Hematopoietic multipotent progenitor cell treated with erythropoietin and hydrocortisone succinate and interleukin-3 and kit ligand, for 4 days (in vitro differentiated cells): ENCODE measurements around the gene TMEM209.
"Not testable (repeated sequence)": the region's sequence is repeated elsewhere in the genome, so short reads cannot be mapped to it uniquely, and the experiment has no call there.

Experiments
- DNase-seq: peaks from one replicate; pipeline ENCODE4 v3.0.0-alpha.2; 2015

The TMEM209 gene

DNA sequence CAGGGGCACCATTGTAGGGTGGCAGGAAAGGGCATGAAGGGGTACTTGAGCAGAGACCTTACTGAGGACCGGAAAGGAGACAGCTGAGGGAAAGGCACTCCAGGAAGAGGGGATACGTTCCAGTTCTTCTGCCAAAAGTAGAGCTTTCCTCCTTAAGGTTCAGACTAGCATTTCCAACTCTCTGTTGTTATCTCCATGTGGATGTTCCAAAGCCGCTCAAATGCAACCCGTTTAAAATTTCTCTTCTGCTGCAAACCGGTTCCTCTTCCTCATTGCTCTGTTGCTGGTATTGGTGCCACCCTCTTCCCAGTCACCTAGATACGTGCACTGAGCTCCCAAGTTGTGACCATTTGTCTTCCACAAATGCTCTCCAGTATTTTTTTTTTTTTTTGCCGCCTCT lies 47.5 kb downstream of the TMEM209 start:
- no peak for DNase-seq

DNA sequence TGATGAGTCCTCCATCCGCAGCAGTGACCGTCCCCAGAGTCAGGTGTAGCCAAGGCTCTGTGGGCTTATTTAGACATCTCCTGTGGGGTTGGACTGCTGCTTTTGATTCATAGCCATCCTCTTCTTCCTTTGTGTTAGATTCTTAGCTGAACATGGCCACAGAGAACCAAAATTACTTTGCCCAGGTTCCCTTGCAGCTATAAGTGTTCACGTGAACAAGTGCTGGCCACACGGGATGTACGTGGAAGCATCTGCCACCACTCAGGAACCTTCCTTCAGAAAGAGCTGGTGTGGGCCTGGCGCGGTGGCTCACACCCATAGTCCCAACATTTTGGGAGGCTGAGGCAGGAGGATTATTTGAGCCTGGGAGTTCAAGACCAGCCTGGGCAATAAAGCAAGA lies 49.1 kb downstream of the TMEM209 start:
- no peak for DNase-seq

DNA sequence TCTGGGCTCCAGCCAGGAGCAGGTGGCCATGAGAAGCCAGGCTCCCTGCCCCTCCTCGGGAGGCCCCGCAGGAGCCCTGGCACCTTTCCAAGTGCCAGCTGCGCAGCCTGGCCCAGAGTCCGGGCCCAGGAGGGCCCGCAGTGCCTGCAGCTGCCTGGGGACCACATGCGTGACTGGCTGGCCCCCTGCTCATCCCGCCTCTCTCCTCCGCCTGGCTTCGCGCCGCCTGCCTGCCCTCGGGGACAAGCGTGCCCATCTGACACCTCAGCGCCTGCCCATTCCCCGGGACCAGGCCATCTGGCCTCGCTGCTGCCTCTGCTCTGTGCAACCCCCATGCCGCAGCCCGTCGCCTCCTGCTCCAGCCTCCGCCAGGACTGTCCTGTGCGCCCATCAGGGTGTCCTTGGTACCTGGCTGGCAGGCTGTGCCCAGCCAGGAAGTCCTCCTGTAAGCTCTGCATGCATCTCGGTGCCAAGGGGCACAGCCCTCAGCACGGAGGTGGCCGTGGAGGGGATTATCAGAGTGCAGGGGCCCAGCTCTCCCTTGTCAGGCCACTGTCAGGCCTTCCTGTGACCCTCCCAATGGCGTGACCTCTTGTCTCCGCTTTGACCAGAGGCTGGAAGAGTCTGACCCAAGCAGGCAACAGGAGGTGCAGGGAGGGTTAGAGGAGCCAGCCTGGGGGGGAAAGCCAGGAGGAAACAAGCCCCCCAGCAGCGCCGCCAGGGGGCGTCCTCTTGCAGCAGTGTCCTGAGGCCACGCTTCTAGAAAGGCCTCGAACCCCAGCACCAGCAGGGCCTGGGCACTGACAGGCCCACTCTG lies 50.5 kb downstream of the TMEM209 start:
- DNase-seq: no peak

DNA sequence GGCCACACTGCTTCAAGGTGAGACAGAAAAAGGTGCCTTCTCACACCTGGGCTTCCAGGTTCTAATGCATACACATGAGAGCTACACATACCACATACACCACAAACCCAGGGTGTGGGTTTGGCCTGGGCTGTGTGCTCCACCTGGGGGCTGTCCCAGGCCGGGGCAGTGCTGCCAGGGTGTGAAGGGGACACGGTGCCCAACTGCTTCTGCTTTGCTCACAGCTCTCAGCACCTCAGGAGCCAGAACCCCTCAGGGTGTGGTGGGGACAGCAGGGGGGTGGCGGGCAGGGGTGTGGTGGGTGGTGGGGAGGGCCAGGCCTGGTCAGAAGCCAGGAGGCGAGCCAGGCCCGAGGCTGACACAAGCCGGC lies 51.1 kb downstream of the TMEM209 start:
- no peak for DNase-seq

DNA sequence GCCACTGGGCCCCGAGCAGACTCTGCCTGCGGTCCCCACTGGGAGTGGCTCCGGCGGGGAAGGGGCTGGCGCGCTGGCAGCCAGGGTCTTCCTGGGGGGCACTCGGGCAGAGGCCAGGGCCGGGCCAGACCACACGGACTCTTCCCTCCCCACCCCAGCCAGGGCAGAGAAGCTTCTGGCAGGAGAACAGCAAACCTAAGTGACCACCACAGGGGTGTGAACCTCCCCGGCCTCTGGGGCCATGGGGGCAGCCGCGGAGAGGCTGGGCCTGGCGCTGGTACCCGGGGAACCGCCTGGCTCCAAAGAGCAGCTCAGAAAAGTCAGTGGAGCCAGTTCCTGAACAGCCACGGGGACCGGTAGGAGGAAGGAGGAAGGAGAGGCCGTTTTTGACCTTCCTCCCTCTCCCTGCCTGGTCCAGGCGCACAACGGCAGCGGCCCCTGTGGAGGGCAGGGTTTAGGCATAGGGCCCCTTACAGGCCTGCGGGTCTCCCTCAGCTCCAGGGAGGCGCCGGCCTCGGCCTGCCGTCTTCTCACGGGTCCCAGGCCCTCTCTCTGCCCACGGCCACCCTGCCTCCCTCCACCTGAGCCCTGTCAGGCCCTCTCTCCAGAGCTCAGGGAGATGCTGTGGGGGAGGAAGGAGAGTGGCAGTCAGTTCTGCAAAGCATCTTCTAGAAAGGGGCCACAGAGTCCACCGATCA lies 51.8 kb downstream of the TMEM209 start:
- no peak for DNase-seq

DNA sequence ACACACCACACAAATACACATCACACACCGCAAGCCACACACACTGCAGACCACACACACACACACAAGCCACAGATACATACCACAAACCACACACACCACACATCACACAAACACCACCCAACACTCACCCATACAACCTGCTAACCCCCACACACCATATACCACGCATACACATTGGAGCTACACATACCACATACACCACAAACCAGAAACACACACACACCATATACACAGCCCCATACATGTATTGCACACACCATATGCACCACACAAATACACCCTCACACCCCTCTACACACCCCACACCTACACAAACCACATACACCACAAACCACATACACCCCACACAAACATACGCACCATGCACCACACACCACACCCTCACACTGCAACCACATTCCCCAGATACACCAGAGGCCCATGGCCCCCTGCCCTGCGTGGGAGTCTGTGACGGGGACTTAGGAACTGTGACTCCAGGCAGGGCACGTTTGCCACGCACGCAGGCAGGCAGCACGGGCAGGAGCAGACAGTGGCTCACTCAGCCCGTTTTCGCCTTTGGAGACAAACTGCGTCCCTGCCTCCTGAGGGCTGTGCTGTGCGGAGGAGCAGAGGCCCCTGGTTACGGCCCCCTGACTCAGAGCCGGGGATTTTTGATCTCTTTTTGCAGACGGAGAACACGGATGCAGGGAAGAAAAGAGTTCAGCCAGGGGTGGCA lies 52.6 kb downstream of the TMEM209 start:
- peak; percentile 53 for DNase-seq

DNA sequence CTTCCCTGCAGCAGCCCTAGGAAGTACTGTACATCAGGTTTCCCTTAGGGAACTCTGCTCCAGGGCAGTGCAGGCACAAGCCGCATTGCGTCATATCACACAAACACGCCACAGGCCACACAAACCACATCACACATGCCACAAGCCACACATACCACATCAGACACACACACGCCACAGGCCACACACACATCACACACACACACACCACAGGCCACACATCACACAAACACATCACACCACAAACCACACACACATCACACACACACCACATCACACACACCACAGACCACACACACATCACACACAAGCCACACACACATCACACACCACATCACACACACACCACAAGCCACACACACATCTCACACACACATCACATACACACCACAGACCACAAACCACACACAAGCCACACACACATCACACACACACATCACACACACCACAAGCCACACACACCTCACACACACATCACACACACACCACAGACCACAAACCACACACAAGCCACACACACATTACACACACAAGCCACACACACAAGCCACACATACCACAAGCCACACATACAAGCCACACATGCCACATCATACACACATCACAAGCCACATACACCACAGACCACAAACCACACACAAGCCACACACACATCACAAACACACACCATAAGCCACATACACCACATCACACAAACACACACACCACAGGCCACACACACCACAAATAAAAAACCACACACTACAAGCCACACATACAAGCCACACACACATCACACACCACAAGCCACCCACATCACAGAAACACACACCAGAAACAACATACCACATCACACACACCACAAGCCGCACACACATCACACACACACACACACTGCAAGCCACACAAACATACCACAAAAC lies 53.4 kb downstream of the TMEM209 start:
- peak; percentile 44 for DNase-seq

DNA sequence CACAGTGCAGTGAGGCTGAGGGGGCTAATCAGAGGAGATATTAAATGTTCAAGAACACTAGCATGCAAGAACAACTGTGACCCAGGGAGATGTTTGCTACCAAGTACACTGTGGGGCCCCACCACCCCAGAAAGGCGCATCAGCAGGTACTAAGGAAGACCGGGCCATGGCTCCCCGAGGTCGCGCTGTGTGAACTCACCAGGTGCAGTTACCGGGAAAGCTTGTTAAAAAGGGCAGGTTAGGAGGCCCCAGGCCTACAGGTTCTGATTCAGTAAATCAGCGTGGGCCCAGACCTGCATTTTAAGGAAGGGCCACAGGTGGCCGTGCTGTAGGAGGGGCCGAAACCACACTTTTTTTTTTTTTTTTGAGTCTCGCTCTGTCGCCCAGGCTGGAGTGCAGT lies 54.6 kb downstream of the TMEM209 start:
- no peak for DNase-seq

DNA sequence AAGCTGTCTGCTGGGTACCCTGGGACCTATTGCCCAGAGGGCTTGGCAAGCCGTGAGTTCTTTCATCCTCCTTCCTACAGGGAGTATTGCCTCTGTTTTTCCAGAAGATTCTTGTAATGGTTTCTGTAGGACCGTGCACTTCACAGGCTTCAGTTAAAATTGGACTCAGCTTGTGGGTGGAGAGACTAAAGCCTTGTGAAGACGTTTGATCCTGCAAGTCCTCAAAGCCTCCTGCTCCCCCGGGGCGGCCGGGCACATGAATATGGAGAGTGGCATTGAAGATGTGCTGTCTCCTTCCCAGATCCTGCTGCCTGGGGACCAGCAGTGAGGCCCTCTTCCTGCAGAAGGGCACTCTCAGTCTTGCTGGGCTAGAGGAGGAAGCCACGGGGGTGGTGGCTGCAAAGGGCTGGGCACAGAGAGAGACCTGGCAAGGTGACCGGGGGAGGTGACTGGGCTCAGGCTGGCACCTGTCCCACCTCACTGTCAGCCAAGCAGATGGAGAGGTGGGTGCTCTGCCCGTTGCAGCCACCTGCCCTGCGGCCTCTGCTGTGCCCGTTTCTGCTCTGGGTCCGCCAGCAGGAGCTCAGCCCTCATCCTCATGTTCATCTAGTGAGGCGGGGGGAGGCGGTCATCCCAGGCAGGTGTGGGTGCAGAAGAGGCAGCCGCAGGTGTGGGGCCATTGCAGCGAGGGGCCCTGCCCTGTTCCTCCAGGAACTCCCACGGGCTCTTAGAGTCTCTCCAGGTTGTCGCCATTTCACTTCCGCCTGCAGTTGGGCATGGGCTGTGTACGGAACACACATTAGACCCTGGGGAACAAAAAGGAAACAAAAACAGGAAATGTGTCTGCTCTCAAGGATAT lies 55.7 kb downstream of the TMEM209 start:
- DNase-seq: no peak

DNA sequence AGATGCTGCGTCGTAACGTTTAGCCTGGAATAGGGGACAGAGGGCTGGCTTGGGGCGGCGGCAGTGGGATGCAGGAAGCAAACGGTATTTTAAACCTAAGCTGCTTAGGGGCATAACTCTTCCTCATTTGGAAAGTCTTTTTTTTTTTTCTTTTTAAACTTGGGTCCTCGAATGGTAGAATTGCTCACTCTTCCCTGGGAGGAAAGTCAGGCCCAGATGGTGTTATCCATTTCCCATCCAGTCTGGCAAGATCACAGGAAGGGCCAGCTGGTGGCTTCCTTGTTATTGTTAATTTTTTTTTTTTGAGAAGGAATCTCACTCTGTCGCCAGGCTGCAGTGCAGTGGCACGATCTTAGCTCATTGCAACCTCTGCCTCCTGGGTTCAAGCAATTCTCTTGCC lies 56.6 kb downstream of the TMEM209 start:
- DNase-seq: no peak

DNA sequence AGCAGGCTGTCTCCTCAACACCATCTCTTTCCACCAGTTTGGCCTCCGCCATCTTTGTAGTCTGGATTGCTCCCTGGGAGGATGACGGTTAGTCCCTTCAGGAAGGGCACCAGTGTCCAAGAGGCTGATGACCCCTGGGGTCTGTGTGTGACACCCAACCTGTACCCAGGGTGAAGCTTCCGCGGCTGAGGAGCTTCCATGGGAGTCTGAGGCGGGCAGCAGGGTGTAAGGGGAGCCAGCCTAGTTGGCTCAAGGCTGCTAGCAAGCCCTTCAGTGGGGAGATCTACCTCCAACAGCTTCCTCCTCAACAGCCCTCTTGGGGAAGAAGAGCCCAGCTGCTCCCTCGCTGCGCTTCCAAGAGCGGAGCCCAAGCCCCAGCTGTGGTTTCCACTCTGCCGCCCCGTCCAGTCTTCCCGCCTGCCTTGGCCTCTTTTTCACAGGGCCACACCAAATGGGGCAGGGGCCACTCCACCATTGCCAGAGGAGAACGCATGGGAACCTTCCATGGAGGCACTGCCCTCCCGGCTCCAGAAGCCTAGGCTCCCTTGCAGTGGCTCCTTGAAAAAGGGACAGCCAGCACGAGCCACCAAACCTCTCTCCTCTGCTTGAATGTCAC lies 57.4 kb downstream of the TMEM209 start:
- DNase-seq: no peak

DNA sequence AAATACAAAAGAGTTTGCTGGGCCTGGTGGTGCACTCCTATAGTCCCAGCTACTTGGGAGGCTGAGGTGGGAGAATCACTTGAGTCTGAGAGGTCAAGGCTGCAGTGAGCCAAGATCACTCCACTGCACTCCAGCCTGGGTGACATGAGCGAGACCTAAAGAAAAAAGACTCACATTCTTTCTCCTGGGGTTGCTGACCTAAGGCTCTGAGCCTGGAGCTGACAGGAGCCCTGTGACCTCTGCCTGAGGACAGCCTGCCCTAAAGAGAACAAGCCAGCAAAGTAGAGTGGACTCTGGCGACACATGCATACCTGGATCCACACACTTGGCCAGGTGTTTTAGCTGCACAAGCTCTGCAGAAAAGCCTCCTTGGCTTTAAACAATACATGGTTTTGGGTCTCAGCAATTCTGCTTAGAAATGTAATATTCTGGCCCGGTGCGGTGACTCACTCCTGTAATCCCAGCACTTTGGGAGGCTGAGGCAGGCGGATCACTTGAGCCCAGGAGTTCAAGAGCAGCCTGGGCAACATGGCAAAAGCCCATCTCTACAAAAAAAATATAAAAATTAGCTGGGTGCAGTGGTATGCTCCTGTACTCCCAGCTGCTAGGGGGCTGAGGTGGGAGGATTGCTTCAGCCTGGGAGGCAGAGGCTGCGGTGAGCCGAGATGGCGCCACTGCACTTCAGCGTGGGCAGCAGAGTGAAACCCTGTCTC lies 58.4 kb downstream of the TMEM209 start:
- DNase-seq: no peak

DNA sequence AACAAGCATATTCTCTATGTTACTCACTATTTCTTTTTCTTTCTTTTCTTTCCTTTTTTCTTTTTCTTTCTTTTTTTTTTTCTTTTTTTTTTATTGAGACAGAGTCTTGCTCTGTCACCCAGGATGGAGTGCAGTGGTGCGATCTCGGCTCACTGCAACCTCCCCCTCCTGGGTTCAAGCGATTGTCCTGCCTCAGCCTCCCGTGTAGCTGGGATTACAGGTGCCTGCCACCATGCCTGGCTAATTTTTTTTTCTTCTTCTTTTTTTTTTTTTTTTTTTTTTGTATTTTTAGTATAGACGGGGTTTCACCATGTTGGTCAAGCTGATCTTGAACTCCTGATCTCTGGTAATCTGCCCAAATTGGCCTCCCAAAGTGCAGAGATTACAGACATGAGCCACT lies 59.1 kb downstream of the TMEM209 start:
- DNase-seq: not testable (repeated sequence)

DNA sequence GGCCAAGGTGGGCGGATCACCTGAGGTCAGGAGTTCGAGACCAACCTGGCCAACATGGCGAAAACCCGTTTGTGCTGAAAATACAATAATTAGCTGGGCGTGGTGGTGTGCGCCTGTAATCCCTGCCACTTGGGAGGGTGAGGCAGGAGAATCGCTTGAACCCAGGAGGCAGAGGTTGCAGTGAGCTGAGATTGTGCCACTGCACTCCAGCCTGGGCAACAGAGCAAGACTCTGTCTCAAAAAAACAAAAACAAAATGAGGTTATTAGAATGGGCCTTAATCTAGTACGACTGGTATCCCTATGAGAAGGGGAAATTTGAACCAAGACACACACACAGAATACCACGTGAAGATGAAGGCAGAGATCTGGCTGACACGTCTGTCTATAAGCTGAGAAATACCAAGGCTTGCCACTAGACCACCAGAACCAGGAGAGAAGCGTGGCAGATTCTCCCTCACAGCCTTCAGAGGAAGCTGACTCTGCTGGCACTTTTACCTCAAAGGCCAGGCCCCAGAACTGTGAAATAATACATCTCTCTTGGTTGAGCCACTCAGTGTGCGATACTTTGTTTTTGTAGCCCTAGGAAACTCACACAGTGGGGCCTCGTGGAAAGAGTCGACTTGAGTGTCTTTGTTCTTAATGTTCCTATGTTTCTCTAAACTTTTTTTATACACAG lies 59.6 kb downstream of the TMEM209 start:
- no peak for DNase-seq

DNA sequence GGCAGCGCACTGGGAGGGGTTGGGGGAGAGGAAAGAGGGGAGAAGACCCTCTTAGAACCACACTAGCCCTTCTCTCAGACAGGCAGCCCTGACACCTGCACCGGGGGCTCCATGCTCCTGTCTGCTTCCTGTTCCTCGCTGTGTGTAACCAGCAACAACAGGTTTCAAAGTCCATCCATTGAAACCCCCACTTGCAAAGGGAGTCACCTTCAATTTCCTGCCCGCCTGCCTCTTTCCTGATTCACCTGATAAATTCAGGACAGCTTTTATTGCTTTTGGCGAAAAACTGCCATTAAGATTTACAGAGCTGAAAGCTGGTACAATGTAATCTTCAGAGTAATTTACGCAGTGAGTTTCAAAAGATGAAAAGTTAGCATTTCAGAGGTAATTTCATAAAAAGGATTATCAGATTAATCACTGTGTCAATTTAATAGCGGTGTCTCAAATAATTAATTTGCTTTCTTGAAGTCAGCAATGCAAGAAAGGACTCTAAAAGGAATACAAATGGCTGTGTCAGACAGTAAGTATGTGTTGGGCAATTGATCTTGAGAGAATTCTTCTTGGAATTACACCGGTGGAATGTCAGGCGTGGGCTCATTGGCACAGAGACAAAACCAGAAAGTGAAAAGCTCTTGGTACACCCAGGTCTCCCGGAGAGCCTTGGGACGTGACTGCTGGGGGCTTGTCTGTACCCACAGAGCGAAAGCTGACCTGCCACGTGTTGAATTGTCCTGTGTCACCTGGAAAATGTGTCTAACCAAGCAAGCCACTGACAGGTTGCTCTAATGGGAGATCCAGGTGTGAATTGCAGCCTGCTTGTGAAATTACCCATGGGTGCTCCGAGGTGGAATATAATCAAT lies 60.7 kb downstream of the TMEM209 start:
- no peak for DNase-seq

DNA sequence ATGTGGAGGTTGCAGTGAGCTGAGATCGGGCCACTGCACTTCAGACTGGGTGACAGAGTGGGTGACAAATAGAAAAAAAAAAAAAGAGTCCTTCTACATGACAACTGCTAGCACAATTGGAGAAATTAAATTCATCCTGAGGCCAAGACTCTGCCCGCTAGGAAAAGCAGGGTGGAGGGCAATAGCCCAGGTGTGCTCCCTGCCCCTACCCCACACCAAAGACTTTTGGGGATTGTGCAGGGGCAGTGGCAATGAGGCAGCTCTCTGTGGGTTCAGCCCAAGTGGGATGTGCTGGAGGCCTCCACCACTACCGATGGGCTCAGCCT lies 61.3 kb downstream of the TMEM209 start:
- no peak for DNase-seq

DNA sequence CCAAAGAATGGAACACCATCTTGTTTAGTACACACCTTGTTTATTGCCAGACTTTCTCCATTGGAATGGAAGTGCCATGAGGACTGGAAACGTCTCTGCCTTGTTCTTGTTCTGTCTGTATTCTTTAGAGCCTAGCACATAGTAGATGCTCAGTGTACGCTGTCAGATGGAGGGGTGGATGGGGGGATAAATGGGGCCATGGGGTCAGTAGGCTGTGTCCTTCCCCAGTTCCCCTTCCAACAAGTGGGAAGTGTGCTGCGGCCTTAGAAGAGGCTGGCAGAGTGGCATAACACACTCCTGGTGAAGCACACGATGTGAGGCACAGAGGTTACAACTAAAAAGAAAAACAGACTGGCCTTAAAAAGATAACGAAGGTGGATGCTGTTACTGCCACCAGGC lies 61.9 kb downstream of the TMEM209 start:
- no peak for DNase-seq

DNA sequence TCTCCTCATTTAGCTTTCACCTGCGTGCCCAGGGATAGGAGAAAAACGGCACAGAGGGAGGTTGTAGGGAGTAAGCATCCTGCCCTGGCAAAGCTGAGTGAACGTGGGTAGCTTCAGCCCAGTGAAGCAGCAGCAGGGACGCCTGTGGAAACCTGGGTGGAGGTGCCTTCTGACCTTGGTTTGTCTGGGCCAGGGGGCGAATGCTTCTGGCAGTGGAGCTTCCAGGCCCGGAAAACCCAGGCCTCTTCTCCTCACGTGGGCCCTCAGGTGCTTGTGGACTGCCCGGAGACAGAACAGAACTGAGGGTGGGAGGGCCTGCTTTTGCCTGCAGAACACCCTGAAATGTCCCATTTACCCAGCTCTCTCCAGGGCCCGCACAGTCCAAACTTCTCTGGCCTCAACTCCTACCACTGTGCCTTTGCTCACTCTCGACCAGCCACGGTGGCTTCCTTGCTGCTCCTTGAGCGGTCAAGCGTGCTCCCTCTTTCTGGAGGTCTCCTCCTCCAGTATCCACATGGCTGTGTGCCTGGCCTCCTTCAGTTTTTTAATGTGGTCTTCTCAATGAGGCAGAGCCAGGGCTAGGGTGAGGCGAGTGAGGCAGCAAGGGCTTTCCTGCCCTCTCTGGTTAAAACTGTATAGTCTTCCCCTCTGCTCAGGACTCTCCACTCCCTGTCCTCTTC lies 62.4 kb downstream of the TMEM209 start:
- DNase-seq: no peak
